Dermis microvascular lymphatic vessel endothelial cell (primary cell): Measurements from ENCODE around the gene PSMG3. TPM values are rescaled to one million over a fixed set of nuclear protein-coding genes. Genes with fewer than 3 reads are reported as not detected.

ENCODE experiments used
- DNase-seq, 2 donors: peaks; one replicate each; pipeline versions ENCODE4 v3.0.0 to v3.0.0-alpha.2; 2010; ENCODE audit warnings: low read depth in 2 of 2
- total RNA-seq: library from RNA; depleted of rRNA; stranded (reverse); fragments of >200 nt; gene quantifications from 2 replicates; pipeline ENCODE4 v1.2.1, GENCODE V29; 2014

The PSMG3 gene, protein sequence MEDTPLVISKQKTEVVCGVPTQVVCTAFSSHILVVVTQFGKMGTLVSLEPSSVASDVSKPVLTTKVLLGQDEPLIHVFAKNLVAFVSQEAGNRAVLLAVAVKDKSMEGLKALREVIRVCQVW
- total RNA-seq: 16.0 and 18.7 TPM in 2 replicates

DNA sequence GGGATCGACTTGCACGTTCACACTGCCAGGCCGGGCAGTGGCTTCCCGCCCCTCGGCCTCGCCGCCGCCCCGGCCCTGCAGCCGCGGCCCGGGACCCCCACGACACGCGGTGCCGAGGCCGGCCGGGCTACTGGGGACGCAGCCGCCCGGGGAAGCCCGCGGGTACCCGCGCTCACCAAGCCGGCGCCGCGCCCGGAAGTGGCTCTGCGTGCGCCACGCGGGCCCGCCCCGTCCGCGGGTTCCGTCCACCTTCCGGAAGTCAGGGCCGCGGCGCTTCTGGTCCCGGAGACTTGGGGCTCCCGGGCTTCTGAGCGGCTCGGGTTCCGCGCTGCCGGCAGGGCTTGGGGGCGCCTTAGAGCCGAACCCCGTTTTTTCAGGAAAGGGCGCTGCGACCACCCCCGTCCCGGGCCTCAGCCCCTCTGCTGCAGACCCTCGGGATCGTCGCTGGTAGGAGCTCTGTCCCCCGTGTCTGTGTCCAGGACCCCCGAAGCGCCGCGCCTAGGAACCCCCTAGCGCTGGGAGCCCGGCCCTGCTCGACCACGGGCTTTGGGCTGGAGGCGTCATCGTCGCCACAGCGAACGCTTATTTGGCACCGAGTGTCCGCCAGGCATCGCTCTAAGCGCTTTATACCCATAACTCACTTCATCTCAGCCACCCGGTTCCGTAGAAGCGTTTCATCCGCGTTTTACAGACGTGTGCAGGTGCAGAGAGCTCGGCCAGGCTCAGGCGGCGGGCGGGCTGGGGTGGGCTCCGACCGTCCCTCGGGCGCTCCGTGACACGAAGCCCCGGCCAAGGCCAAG, at the start of gene PSMG3:
Gene PSMG3 (minus strand): TSS at position 200 of the 800 bp plus-strand sequence. CDS start 693 bp downstream, outside the sequence.
- DNase-seq: peak; percentile 69 to 88

DNA sequence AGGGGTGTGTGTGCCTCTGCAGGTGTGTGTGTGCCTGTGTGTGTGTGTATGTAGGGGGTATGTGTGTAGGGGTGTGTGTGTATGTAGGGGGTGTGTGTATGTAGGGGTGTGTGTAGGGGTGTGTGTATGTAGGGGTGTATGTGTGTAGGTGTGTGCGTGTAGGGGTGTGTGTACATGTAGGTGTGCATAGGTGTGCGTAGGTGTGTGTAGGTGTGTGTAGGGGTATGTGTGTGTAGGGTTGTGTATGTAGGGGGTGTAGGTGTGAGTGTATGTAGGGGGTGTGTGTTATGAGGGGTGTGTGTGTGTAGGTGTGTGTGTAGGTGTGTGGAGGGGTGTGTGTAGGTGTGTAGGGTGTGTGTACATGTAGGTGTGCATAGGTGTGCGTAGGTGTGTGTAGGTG, 48.6 kb upstream of the PSMG3 start:
- DNase-seq: no peak

DNA sequence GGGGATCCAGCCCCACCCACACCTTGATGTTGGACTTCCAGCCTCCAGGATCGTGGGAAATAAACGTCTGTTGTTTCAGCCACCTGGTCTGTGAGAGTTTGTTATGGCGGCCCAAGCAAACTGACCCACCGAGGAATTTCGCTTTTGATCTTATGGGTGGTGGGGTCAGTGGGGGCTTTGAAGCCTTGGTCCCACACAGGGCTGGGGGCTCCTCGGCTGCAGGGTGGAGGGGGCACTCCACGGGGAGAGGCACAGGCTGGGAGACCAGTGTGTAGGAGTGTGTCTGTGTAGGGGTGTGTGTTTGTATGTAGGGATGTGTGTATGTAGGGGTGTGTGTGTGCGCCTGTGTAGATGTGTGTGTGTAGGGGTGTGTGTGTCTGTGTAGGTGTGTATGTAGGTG, 48.1 kb upstream of the PSMG3 start:
- no peak for DNase-seq

DNA sequence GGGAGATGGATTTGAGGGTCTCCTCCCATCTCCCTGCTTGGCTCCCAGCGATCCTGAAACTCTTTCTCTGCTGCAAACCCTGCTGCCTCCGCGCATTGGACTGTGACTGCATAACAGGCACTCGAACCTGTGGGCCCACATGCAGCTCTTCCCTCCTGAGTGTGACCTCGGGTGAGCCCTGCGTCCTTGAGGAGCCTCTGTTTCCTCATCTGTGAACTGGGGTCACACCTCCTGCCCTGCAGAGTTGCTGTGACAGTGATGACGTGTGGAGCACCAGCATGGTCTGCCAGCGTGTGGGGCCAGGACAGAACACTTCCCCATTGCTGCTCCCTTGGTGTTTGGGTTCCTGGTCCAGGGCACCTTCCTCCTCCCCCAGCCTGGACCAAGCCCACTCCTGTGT, 46.9 kb upstream of the PSMG3 start:
- no peak for DNase-seq

DNA sequence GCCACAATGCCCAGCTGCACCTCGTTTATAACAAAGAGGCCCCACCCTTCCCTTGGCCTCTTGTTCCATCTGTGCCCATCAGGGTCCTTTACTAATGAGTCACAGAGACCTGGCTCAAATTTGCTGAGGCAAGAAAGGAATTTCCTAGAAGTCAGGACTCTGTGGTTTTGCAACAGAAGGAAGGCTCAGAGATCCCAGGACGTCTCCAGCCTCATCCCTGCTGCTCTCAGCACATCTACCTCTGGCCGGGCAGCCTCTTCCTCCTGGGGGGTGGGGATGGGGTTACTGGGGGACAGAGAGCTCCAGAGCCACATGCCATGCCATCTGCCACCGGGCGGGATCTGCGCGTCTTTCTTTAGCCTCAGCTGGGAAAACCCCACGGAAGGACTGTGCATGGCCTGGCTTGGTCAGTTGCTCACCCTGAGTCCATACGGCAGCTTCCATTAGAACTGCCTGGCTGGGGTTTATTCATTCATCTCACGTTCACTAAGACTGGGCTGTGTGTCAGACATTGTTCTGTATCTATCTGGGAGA, 41.9 kb upstream of the PSMG3 start:
- DNase-seq: peak in 1 of 2 donors; percentile 9

DNA sequence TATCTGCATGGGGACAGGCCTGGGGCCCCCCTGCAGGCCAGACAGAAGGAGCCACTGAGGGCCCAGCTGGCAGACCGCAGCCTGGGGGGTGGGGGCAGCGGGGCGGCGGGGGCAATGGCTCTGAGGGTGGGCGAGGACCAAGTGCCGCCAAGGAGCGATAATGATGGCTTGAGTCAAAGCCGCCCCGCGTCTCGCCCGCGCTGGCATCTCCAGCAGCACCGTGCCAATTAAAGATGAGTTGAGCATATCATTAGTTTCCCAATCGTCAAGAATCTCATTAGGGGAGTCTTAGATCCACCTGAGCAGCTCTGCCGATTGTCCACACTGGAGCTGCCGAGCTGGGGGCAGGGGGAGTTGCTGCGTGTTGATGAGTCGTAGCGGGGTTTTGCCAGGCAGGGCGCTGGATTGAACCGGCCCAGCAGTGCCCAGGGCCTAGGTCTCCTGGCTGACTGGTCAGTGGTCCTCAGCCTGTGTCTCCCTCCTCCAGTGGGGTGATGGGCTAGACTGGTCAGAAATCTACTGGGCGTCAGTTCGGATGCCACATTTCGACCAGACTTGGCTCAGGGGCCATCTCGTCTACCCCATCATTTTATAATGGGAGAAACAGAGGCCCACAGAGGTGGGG, 41.0 kb upstream of the PSMG3 start:
- no peak for DNase-seq

DNA sequence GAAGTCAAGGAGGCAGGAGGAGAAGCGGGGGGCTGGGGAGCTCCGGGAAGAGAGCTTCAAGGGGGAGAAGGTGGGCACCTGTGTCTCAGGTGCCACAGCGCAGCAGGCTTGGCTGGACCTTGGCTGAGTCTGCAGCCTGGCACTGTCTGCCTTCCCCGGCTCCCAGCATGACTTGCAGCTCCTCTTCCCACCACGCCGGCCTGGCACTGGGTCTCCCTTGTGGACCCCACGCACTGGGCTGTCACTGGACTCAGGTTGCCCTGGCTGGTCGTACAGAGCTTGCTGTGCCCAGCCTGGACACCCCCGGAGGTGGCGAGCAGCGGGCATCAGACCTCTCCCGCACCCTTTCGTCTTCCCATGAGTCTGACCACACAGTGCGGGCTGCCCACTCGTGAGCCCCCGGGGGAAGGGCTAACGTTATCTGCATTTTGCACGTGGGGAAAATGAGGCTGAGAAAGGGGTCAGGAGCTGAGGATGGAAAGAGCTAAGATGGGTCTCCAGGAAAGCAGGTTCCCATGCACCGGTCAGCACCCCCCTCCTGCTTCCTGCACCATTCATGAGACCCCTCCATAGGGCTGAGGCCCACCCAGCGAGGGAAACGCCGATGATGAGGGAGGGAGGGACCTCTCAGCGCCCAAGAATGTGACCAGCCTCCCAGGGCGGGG, 40.3 kb upstream of the PSMG3 start:
- no peak for DNase-seq

DNA sequence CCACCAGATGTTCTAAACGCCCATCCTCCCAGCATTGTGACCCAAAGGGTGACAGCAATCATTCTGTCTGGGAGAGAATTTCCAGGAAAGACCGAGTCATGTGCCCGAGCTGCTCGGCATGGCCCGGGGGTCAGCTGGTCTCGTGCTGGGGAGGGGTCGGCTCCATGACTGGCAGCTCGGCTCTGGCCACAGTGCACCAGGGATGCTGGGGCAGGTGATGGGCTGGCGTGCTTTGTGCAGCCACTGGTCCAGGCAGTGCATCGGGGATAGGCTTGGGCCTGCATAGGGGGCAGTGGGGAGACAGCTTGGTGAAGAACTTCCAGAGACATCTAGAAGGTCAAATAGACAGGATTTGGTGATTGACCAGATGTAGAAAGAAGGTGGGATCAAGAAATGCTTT, 39.2 kb upstream of the PSMG3 start:
- DNase-seq: no peak

DNA sequence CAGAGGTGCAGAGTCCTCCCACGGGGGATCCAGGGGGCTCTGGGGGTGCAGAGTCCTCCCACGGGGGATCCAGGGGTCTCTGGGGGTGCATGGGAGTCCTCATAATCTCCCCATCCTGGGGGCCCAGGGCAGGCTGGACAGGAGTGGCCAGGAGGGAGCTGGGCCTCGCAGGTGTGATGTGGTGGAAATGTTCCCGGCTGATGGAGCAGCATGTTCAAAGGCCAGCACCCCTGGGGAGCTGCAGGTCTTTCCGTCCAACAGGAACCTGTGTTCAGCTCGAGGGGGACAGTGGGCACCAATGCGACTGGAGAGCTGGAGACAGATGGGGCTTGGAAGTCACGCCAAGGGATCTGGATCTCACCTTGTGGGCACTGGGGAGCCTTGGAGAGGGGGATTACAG, 38.5 kb upstream of the PSMG3 start:
- no peak for DNase-seq

DNA sequence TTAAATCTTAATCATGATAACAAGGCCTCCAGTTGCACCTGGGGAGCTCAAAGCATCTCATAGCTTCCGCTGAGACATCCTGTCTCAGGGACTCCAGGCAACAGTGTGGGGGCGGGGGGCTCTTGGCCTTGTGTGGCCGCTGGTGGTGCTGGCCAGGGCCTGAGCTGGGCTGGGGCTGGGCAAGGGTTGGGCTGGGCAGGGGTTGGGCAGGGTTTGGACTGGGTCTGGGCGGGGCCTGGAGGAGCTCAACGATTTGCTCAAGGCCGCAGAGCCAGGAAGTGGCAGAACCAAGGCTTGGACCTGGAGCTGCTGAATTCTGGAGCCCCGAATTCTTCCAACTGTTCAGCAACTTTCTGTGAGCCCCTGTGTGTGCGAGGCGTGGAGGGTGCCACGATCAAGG, 37.9 kb upstream of the PSMG3 start:
- DNase-seq: no peak

DNA sequence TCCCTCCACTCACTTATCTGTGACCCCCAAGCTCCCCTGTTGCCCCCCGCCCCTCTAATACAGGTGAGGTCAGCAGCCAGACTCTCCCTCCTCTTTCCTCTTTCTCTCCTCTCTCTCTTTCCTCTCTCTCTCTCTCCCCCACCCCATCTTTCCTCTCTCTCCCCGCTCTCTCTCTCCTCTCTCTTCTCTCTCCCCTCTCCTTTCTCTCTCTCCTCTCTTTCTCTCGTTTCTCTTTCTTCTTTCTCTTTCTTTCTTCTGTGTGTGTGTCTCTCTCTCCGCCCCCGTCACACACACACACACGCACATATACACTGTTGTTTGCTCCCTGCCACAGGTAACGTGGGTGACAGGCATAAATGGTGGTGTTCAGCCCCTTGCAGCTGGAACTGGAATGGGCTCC, 37.2 kb upstream of the PSMG3 start:
- DNase-seq: no peak

DNA sequence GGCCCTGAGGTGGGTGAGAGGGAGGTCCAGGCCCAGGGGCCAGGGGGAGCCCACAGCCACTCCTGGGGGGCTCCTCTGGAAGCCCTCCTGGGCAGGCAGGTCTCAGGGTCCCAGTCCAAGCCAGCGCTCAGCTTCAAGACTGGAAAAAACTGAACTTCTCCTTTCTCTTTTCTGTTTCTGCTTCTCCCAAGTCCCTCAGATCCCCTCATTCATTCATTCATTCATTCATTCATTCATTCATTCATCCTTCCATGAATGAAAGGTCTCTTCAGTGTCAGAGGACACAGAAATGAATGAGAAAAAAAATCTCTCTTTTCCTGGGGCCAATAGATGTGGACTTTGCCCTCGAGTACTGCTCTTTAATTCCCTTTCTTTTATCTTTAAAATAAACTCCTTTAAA, 34.6 kb upstream of the PSMG3 start:
- no peak for DNase-seq

DNA sequence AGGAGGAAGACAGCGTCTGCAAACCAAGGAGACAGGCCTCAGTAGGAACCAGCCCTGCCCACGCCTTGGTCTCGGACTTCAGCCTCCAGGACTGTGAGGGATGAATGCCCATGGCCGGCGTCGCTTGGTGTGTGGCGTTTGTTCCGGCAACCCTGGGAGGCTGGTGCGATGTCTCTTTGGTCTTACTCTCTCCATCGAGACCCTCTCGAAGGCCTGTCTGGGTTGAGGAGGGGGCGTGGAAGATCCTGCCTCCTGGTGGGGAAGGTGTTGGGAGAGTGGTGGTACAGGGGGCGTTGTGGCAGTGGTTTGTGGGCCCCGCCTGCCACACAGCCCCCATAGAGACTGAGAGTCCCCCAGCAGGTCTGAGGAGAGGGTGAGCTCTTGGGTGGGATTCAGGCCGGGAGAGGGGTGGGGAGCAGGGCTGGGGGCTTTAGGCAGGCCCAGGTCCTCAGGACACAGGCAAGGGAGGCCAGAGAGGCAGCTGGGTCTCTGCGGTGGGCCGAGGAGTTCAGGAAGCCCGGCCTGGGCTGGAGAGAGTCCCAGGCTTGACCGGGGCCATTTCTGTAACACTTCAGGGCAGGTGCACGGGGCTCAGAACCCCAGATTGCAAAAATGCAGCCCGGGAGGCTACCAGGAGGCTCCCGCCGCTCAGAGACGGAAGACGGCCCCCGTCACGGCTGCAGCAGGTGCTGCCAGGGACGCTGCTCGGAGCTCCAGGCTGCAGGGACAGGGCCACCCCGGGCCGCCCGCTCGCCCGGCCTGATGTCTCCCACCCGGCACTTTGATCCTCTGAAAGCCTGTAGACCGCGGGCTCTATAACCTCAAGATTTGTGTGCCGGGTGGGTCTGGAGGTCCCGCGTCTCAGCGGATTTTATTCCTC, 33.8 kb upstream of the PSMG3 start:
- DNase-seq: no peak

DNA sequence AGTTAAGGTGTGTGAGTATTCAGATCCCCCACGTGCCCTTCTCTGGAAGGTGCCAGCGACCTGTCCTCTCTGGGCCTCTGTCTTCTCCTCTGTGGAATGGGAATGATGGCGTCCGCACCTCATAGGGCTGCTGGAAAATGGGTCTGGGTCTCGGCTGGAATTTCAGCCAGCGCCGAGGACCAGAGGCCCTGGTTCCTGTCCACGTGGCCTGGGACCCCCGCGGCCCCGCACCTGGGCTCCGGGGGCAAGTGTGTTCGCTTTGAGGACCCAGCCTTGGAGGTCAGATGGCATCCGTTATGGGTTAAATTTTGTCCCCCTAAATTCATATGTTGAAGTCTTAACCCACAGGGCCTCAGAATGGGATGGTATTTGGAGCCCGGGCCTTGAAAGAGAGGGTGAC, 32.6 kb upstream of the PSMG3 start:
- DNase-seq: no peak

DNA sequence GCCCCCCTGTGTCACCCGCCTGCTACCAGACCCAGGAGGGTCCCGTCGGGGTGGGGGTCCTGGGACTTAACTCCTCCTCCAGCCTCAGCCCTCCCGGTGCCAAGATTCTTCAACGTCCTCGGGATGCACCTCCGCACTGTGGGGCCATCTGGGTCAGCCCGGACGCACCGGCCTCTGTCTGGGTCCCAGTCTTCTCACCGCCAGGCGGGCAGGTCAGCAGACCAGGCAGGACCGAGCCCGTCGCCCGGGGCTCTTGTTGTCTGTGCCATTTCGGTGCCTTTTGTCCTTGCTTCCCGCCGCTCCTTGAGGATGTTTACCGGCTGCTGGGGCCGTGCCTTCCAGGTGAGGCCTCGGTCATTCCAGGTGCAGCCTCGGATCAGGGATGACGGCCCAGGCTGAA, 32.1 kb upstream of the PSMG3 start:
- no peak for DNase-seq

DNA sequence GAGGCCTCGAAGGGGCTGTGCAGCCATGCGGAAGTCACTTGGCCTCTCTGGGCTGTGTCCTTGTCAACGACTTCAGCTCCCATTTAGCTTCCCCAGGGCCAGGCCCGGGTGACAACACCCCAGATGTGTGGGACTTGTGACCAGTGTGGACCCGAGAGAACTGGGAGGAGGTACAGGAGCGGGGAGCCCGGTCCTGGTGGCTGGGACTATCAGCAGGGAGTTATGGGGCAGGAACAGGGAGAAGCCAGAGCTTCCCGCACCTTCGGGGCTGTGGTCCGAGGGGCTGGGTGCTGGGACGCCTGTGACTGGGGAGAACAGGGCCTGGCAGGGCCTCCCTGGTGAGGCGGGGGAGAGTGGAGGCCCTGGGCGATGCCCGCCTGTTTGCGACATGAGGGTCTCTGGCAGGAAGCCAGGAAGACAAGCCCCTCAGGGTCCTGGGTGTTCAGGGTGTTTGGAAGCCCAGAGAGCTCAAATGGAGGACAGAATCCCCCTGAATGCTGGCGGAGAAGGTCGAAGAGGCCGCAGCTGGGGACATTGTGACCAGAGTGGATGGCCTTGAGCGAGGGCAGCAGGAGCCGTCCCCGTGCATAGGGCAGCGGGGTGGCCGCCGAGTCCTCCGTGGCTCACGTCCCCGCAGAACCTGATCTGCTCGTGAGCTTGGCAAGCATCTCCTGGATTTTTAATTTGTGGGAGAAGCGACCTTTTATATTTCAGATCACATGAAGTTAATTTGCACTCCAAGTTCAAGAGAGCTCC, 30.0 kb upstream of the PSMG3 start:
- no peak for DNase-seq

DNA sequence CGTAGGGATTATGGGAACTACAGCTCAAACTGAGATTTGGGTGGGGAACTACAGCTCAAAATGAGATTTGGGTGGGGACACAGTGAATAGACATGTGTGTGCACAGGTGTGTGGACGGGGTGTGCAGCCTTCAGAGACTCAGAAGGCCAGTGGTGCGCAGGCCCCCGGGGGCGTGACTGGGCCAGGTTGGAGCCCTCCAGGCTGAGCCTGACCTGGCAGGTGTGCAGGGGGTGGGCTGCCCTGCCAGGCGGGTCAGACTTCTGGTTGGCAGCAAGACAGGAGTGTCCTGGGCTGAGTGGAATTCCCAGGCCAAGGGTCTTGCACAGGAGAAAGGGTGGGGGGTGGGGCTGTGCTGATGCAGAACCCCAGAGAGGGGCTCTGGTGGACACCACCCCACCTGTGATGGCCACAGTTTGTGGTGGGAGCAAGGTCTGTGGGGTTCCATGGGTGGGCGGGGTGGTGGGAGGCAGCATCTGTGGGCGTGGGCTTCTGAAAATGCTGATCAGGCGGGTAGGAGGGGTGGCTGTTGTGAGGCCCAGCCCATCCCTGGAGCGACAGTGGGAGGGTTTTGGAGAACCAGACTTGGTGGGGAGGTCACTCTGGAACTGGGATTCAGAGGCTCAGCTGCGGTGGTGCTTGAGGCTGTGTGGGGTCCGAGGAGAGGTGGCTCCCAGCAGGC, 29.3 kb upstream of the PSMG3 start:
- DNase-seq: no peak

DNA sequence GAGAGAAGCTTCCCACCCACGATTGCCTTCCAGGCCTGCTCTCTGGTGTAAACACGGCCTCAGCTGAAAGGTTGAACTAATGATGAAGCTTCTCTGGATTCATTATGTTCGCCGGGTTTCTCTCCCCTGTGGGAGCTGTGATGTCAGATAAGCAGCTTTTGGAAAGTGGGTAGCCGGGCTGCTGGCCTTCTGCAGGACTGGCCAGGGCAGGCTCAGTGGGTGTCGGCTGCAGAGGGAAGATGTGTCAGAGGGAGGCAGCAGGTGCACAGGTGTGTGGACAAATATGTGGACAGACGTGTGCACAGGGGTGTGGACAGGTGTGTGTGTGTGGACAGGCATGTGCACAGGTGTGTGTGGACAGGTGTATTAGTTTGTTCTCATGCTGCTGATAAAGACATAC, 28.5 kb upstream of the PSMG3 start:
- no peak for DNase-seq

DNA sequence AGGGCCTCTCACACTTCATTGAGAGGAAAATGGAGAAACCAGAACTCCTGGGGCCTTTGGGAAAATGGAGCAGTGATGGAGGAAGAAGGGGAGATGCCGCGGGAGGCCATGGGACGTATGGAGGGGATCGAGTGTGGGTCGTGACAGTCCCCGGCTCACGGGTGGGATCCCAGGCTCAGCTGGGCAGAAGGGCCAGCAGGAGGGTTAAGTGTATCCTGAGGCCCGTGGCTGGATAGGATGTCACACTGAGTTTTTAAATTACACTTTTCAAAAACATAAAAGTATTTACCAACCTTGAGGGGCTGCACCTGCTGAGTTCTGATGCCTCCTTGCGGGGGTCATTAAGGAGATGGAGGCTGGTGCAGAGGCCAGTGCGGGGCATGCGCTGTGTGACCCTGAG, 28.0 kb upstream of the PSMG3 start:
- no peak for DNase-seq
